KMS-11 (cell line): ENCODE results near the gene FBXL7.

ENCODE experiments used
- H2AFZ ChIP-seq: fragments of 200-600 bp; sonication (generic); 2 replicates; pipeline ENCODE4 v1.6.1; 2016; ENCODE audit warnings: antibody characterized with exemption, mixed run types, low read depth
- H3K27ac ChIP-seq: fragments of 200-600 bp; sonication (generic); 2 replicates; pipeline ENCODE4 v1.6.1; 2016; ENCODE audit warnings: mild to moderate bottlenecking, mixed run types
- H3K27me3 ChIP-seq: fragments of 200-600 bp; sonication (generic); 2 replicates; pipeline ENCODE4 v1.6.1; 2017; ENCODE audit warnings: mild to moderate bottlenecking, low read depth, mixed run types, moderate library complexity; ENCODE audit not compliant: insufficient read depth
- H3K36me3 ChIP-seq: fragments of 200-600 bp; sonication (generic); 2 replicates; pipeline ENCODE4 v1.6.1; 2017; ENCODE audit warnings: mild to moderate bottlenecking, mixed run types; ENCODE audit not compliant: insufficient read depth
- H3K4me1 ChIP-seq: fragments of 200-600 bp; sonication (generic); 2 replicates; pipeline ENCODE4 v1.6.1; 2016; ENCODE audit warnings: mild to moderate bottlenecking, low read depth, mixed run types; ENCODE audit not compliant: poor library complexity, severe bottlenecking
- H3K4me2 ChIP-seq: fragments of 200-600 bp; sonication (generic); 2 replicates; pipeline ENCODE4 v1.7.0; 2016; ENCODE audit warnings: mild to moderate bottlenecking, mixed run types
- H3K4me3 ChIP-seq: fragments of 200-600 bp; sonication (generic); IDR thresholded peaks from 2 replicates; pipeline ENCODE4 v1.6.1; 2017; ENCODE audit warnings: low read depth, low read length, mixed read lengths; ENCODE audit not compliant: insufficient read depth
- H3K79me2 ChIP-seq: fragments of 200-600 bp; sonication (generic); 2 replicates; pipeline ENCODE4 v1.6.1; 2016; ENCODE audit warnings: low read depth, mixed run types; ENCODE audit not compliant: insufficient read depth
- H3K9ac ChIP-seq: fragments of 200-600 bp; sonication (generic); 2 replicates; pipeline ENCODE4 v1.6.1; 2016; ENCODE audit warnings: mild to moderate bottlenecking, mixed run types
- H4K20me1 ChIP-seq: fragments of 200-600 bp; sonication (generic); 2 replicates; pipeline ENCODE4 v1.6.1; 2016; ENCODE audit warnings: mild to moderate bottlenecking, mixed run types; ENCODE audit not compliant: insufficient read depth
- CTCF ChIP-seq: fragments of 200-600 bp; sonication (generic); conservative IDR thresholded peaks from 2 replicates; pipeline ENCODE4 v1.6.1; 2017; ENCODE audit warnings: low read depth, mild to moderate bottlenecking, antibody characterized with exemption, low read length, moderate library complexity, mixed read lengths

The FBXL7 gene

GRCh38 chr5:15623794-15624193 lies 123.8 kb downstream of the FBXL7 start:
- Histone ChIP-seq H3K79me2 (peaks cover 17% of the 10 kb centered on the region; the same call in 1 of the 2 replicates), H3K27me3 (no peaks in the 10 kb centered on the region), H3K4me2 (no peak overlapping the region), H4K20me1 (no peaks in the 10 kb centered on the region), H3K36me3 (no peaks in the 10 kb centered on the region), H2AFZ (no peak overlapping the region), H3K4me3 (no peak overlapping the region), H3K27ac (no peak overlapping the region), H3K9ac (no peak overlapping the region), H3K4me1 (peaks cover 3% of the 10 kb centered on the region)
- no peak for TF ChIP-seq CTCF

- Histone ChIP-seq H3K4me3 (no peak overlapping the region), H3K4me2 (no peak overlapping the region), H3K36me3 (no peaks in the 10 kb centered on the region), H3K4me1 (peaks cover 3% of the 10 kb centered on the region), H3K27ac (no peak overlapping the region), H3K79me2 (peaks cover 17% of the 10 kb centered on the region; the same call in 1 of the 2 replicates), H3K27me3 (no peaks in the 10 kb centered on the region), H2AFZ (no peak overlapping the region), H4K20me1 (no peaks in the 10 kb centered on the region), H3K9ac (no peak overlapping the region)
- no peak for TF ChIP-seq CTCF
These were observed 127.1 kb downstream of the FBXL7 start for GRCh38 chr5:15627109-15627508.

GRCh38 chr5:15627647-15628046 lies 127.7 kb downstream of the FBXL7 start:
- peaks cover 13% of the 10 kb centered on the region; the same call in 1 of the 2 replicates for H3K79me2 ChIP-seq
- no peak for TF ChIP-seq CTCF
- H3K4me3 ChIP-seq: no peak overlapping the region

GRCh38 chr5:15630441-15630840 lies 130.5 kb downstream of the FBXL7 start:
- H3K4me2 ChIP-seq: no peak overlapping the region

More at GRCh38 chr5:15627647-15628046, 127.7 kb downstream of the FBXL7 start:
- Histone ChIP-seq H3K4me2 (no peak overlapping the region), H3K27ac (no peak overlapping the region), H4K20me1 (no peaks in the 10 kb centered on the region), H3K36me3 (no peaks in the 10 kb centered on the region), H2AFZ (no peak overlapping the region), H3K27me3 (no peaks in the 10 kb centered on the region), H3K4me1 (peaks cover 3% of the 10 kb centered on the region), H3K9ac (no peak overlapping the region)

More at GRCh38 chr5:15630441-15630840, 130.5 kb downstream of the FBXL7 start:
- TF ChIP-seq CTCF: no peak
- no peaks in the 10 kb centered on the region for H4K20me1 ChIP-seq
- no peak overlapping the region for H3K4me3 ChIP-seq
- no peaks in the 10 kb centered on the region; the same call in 1 of the 2 replicates for H3K79me2 ChIP-seq
- H3K4me1 ChIP-seq: peaks cover 14% of the 10 kb centered on the region
- H3K9ac ChIP-seq: no peak overlapping the region
- no peak overlapping the region for H3K27ac ChIP-seq
- no peak overlapping the region for H2AFZ ChIP-seq
- no peaks in the 10 kb centered on the region for H3K27me3 ChIP-seq
- H3K36me3 ChIP-seq: no peaks in the 10 kb centered on the region
